ENCODE data around the gene PGM5.
A peak's percentile ranks its signal among the peaks of the same experiment; 100 is the strongest.

PGM5 gene

DNA sequence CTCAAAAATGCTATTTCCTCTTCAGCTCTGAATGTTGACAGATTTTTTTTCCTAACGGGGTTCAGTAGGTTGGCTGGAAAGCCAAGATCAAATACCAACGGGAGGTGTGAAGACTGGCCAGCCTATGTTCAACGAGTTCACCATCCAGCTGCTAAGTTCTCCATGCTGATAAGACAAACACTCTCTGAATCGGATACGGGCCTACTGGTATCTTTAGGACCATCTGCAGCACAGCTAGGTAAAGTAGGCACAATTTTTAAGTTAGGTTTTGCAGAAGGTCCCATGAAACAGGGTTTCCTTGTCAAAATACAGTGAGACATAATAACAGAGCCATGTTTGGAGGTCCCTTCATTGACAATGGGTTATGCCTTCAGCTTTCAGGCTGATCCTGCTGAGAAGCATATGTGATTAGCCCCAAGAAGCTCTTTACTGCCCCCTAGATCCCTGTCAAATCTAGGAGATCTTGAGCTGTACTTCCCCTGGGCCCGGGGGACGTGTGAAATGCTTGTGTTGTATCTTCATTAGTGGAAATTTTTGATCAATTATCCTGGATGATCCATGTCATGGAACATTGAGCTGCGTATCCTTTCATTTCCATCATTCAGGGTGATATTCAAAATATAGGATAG is 60.6 kb downstream of the PGM5 start:
- in situ Hi-C loops (cut with HindIII; ENCODE audit: low pct_unique_long_range_greater_than_20kb, low sequenced_read_pairs) = no loop called here
- peak in 1 of 2 experiments; percentile 12 for DNase-seq (ENCODE audit: low read depth in 1 of 2, low spot score in 1 of 2)
- TF ChIP-seq JUND (IDR thresholded peaks at IDR 0.05; ENCODE audit: low read depth) = no peak

DNA sequence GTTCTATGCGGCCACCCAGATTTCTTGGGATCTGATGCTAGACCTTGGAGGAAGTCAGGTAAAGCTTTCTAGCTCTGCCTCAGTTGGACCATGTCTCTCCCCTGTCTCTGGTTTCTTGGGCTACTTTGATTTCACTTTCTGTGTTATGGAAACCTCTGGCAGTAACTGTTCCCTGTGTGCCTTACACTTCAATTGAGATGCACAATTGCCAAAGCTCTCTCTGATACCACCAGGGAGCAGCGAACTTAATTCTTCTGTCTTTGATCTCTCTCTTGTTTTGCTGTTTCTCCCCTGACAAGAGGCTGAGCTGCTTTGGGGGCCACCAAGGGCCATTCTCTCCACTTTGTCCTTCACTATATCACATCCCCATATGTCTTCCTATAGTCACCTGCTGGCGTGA is 61.4 kb downstream of the PGM5 start:
- TF ChIP-seq JUND (IDR thresholded peaks at IDR 0.05; ENCODE audit: low read depth) = no peak
- in situ Hi-C loops (cut with HindIII; ENCODE audit: low pct_unique_long_range_greater_than_20kb, low sequenced_read_pairs) = no loop called here
- DNase-seq (ENCODE audit: low read depth in 1 of 2, low spot score in 1 of 2) = no peak

DNA sequence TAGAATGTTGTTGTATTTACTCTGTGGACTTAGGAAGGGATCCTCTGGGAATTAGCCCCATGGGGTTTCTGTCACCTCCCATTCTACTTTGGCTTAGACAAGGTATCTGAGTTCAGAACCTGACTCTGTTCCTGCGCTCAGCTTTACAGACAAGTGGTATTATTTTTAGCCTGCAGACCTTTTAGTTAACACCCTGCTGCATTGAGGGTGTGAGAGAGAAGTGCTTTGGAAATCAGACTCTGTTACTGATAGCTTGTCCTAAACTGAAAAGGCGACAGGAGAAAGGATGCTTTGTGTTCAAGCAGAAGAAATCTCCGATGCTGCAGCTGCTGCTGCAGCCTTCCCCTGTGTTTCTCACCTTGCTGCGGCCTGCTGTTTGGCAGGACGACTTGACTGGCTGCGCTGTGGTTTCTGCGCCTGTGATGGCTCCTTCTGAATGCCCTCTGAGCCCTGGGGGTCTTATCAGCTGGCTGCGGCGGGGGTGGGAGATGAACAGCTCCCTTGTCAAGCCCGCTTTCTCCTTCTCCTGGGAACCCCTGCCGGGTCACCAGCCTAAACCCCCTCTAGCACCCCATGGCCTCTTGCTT is 61.9 kb downstream of the PGM5 start:
- in situ Hi-C loops (cut with HindIII; ENCODE audit: low pct_unique_long_range_greater_than_20kb, low sequenced_read_pairs) = no loop called here
- no peak for TF ChIP-seq JUND (IDR thresholded peaks at IDR 0.05; ENCODE audit: low read depth)
- no peak for DNase-seq (ENCODE audit: low read depth in 1 of 2, low spot score in 1 of 2)

DNA sequence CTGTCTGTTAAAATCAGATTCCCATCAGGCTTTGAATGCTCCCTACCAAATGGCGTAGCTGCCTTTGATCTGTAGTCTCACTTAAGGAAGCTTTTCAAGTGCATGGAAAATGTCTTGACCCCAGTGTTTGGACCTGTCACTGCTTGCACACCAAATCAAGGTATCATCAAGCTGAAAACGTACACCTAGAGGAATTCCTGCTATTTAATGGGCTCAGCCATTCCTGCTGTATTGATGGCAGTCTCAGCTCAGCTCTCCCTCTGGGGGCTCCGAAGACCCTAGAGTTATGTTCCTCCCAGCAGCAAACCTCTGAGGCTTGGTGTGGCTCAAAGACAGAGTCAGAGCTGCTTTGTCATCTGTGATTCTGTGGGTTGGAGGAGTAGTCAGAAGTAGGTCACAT is 63.5 kb downstream of the PGM5 start:
- in situ Hi-C loops (cut with HindIII; ENCODE audit: low pct_unique_long_range_greater_than_20kb, low sequenced_read_pairs) = no loop called here
- no peak for TF ChIP-seq JUND (IDR thresholded peaks at IDR 0.05; ENCODE audit: low read depth)
- no peak for DNase-seq (ENCODE audit: low read depth in 1 of 2, low spot score in 1 of 2)

DNA sequence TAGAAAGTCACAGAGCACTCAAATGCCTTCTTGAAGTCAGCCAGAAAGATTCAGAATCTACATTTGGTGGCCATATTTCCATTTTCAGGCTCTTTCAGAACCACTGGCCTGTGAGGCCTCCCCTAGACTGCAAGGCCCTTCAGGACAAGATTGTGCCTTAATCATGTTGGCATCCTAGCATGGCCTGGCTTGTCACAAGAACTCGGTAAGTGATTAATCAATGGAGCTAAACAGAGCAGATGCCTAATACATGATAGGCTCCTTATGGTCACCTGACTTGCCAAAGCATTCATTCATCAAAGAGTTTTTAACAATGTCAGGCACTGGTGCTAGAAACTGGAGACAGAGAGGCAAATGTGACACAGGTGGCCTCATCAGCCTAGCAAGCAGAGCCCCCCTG is 70.3 kb downstream of the PGM5 start:
- DNase-seq (ENCODE audit: low read depth in 1 of 2, low spot score in 1 of 2) = no peak
- no peak for TF ChIP-seq JUND (IDR thresholded peaks at IDR 0.05; ENCODE audit: low read depth)
- in situ Hi-C loops (cut with HindIII; ENCODE audit: low pct_unique_long_range_greater_than_20kb, low sequenced_read_pairs) = no loop called here

DNA sequence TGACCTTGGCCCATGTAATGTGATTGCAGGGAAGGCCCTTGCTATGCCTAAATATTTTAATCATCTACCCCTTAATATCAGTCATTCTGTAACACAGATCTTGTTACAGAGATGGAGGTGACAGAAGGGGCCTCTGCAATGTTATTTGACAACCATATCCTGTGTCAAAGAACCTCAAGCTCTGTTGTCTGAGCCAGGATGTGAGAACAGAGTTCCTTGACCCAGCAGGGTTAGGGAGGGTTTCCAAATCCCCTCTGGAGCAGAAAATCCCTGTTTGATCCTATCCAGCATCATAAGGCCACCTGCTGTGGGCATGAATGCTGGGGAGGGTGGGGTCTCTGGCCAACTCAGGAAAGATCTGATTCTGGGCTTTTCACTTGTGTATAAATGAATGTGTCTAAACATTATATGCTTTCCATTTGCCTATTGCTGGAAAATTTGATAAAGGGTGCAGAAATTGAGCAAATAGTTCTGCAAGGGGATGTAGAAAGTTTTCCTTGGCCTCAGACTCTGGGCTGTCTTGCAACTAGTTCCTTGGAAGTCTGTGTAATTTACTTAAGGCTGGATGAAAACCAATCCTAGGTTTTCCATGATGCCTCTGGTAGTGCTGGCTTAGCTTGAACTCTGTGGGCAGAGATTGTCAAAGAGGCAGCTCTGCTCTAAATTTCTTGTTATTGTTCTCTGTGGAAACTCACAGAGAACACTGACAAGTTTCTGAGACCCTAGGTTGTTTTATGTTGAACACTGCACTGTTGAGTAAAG is 71.0 kb downstream of the PGM5 start:
- in situ Hi-C loops (cut with HindIII; ENCODE audit: low pct_unique_long_range_greater_than_20kb, low sequenced_read_pairs) = no loop called here
- TF ChIP-seq JUND (IDR thresholded peaks at IDR 0.05; ENCODE audit: low read depth) = no peak
- DNase-seq (ENCODE audit: low read depth in 1 of 2, low spot score in 1 of 2) = no peak

DNA sequence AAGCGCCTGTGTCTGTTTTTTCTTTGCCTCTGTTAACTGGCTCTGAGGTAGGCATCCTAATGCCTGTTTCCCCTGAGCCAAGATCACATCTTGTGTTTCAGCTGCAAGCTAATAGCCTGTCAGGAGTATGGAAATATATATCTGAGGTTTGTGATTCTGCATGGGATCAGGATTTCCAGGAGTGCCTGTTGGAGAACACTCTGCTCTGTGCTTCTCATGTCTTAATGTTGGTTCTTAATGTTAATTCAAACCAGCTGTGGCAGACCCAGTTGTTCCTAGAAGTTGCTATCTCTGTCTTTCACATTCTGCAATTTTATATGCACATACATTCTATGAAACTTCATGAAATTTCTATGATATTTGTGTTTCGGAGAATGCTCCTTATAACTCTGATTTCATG is 72.1 kb downstream of the PGM5 start:
- TF ChIP-seq JUND (IDR thresholded peaks at IDR 0.05; ENCODE audit: low read depth) = no peak
- DNase-seq (ENCODE audit: low read depth in 1 of 2, low spot score in 1 of 2) = no peak
- in situ Hi-C loops (cut with HindIII; ENCODE audit: low pct_unique_long_range_greater_than_20kb, low sequenced_read_pairs) = no loop called here

DNA sequence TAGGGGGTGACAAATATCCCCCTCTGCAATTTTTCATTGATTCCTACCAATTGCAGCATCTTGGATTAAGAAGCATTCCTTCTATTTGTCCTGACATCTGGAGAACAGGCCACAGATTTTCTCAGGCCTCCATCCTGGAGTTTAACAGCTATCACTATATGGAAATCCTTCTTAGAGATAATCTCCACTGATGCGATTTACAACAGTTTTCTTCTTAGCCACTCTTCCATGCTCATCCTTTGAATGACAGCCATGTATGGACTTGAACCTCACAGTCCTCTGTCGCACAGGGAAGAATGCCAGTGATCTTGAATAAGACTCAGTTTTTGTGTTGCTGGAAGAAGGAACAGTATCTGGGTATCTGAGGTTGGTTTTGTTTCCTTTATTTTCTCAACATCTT is 73.2 kb downstream of the PGM5 start:
- in situ Hi-C loops (cut with HindIII; ENCODE audit: low pct_unique_long_range_greater_than_20kb, low sequenced_read_pairs) = no loop called here
- no peak for TF ChIP-seq JUND (IDR thresholded peaks at IDR 0.05; ENCODE audit: low read depth)
- no peak for DNase-seq (ENCODE audit: low read depth in 1 of 2, low spot score in 1 of 2)

DNA sequence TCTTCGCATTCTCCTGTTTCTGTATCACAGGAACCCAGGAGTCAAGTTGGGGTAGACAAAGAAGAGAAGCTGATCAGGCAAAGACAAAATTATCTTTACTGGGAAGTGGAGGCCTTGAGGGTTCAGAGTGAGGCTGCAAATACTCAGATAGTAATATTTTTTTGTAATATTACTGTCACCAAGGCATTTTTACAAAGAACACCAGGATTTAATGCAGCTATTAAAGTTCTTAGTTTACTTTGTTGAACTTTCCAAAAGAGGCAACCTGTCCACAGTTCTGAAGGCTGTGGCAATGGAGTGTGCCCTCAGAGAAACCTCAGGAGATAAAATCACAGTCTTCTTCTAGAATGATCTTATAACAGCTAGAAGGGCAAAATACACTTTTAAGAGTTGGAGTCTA is 74.9 kb downstream of the PGM5 start:
- DNase-seq (ENCODE audit: low read depth in 1 of 2, low spot score in 1 of 2) = no peak
- no peak for TF ChIP-seq JUND (IDR thresholded peaks at IDR 0.05; ENCODE audit: low read depth)
- in situ Hi-C loops (cut with HindIII; ENCODE audit: low pct_unique_long_range_greater_than_20kb, low sequenced_read_pairs) = no loop called here

DNA sequence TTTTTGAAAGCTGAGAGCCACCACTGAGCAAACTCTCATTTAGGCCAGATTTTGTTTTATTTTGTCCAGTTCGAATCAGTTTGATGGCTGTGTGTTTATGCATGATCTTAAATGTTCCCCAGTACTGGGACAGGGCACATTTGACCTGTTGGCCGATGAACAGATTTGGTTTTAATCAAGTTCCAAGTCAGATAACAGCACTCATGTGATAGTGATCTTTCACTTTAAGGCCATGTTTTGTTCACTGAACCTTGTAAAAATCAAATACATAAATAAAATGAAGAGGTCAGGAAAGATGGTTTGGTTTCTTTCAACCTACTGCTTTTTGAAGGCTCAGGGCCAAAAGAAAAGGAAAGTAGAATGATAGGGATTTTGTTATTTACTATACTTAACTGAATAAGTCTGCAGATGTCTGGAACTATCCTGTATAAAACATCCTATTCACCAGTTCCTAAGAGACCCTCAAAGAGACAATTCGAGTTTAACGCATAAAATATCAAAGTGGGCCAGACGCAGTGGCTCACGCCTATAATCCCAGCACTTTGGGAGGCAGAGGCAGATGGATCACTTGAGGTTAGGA is 77.2 kb downstream of the PGM5 start:
- TF ChIP-seq JUND (IDR thresholded peaks at IDR 0.05; ENCODE audit: low read depth) = no peak
- DNase-seq (ENCODE audit: low read depth in 1 of 2, low spot score in 1 of 2) = no peak
- in situ Hi-C loops (cut with HindIII; ENCODE audit: low pct_unique_long_range_greater_than_20kb, low sequenced_read_pairs) = no loop called here

DNA sequence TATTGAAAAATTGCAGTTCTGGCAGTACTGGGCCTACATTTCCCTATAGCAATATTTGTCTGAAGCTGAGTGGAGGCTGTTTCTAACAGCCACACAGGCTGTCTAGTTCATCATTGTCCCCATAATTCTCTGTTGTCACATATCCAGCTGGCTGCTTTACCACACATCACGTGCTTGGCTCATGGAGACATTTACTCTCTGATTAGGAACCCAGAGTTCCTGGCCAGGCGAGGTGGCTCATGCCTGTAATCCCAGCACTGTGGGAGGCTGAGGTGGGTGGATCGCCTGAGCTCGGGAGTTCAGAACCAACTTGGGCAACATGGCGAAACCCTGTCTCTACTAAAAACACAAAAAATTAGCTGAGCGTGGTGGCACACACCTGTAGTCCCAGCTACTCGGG is 81.4 kb downstream of the PGM5 start:
- in situ Hi-C loops (cut with HindIII; ENCODE audit: low pct_unique_long_range_greater_than_20kb, low sequenced_read_pairs) = no loop called here
- no peak for DNase-seq (ENCODE audit: low read depth in 1 of 2, low spot score in 1 of 2)
- no peak for TF ChIP-seq JUND (IDR thresholded peaks at IDR 0.05; ENCODE audit: low read depth)

DNA sequence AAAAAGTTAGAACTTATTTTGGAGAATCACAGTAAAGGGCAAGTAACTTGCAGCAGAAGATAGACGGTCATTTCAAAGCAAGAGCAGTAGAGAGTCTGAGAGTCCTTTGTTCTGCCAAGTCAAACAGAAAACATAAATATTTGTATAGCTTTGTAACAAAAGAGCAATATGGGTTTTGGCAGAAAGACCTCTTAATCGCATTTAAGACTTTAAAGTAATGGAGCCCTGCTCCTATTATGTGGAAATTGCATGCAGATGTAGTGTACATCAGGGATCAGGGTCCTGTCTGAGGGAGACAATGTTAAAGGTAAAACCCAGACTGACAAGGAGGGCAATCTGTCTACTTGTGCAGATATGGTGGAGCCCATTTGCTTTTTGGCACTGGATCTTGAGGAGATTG is 87.2 kb downstream of the PGM5 start:
- peak in 1 of 2 experiments; percentile 30 for DNase-seq (ENCODE audit: low read depth in 1 of 2, low spot score in 1 of 2)
- TF ChIP-seq JUND (IDR thresholded peaks at IDR 0.05; ENCODE audit: low read depth) = no peak
- in situ Hi-C loops (cut with HindIII; ENCODE audit: low pct_unique_long_range_greater_than_20kb, low sequenced_read_pairs) = no loop called here

DNA sequence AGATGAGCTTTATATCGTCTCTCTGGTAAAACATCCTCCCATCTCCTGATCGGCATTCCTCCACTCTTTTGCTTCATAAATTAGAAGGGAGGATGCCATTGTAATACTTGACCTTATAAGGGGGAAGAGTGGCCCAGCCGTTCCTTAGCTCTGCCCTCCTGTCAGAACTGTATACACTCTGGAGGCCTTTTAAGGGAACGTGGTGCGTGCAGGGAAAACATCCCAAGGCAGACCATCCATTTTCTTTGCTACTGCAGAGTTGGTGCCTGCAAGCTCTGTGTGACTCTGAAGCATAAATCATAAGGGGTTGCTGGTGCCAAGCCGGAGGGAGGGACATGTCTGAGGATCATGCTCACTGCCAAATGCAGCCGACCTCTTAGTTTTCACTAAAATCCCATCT is 90.4 kb downstream of the PGM5 start:
- no peak for DNase-seq (ENCODE audit: low read depth in 1 of 2, low spot score in 1 of 2)
- no peak for TF ChIP-seq JUND (IDR thresholded peaks at IDR 0.05; ENCODE audit: low read depth)
- in situ Hi-C loops (cut with HindIII; ENCODE audit: low pct_unique_long_range_greater_than_20kb, low sequenced_read_pairs) = no loop called here

Measured in T47D (cell line).